Loucy (cell line): ENCODE measurements around the gene PACSIN2.

Experiments used
- CTCF ChIP-seq: fragments of 200-600 bp; sonication (generic); conservative IDR thresholded peaks from 2 replicates; pipeline ENCODE4 v1.5.1; 2014; ENCODE audit warnings: mild to moderate bottlenecking, antibody characterized with exemption, low read length
- EZH2phosphoT487 ChIP-seq: fragments of 200-600 bp; IDR thresholded peaks from 2 replicates; pipeline ENCODE4 v1.6.1; 2018; ENCODE audit warnings: antibody characterized with exemption, mild to moderate bottlenecking, moderate library complexity, borderline replicate concordance

- TF ChIP-seq CTCF (no peak), EZH2phosphoT487 (no peak)
Measured at GRCh38 chr22:42893371-42894150, 121.4 kb downstream of the PACSIN2 start.
